OCI-LY7 (cell line): Measurements from ENCODE around the gene RBKS. TPM values are rescaled to one million over a fixed set of nuclear protein-coding genes. Genes with fewer than 3 reads are reported as not detected.
A peak's percentile ranks its signal among the peaks of the same experiment; 100 is the strongest.

ENCODE experiments used
- BruUV-seq: library from RNA; stranded (reverse); fragments of 400-500 nt; replicated peaks from 2 replicates; lab custom pipeline; 2021; lab: Mats Ljungman, UMichigan
- CTCF ChIA-PET: fragments of 300-600 bp; sonication (Branson Sonifier 250); formaldehyde crosslinking; loops from one replicate; lab custom pipeline; 2022; ENCODE audit warnings: antibody characterized with exemption; ENCODE audit not compliant: unreplicated experiment; lab: Charles Lee
- POLR2A ChIA-PET: fragments of 300-600 bp; sonication (Branson Sonifier 250); formaldehyde crosslinking; loops from one replicate; lab custom pipeline; 2022; ENCODE audit warnings: antibody characterized with exemption; lab: Charles Lee
- DNase-seq: peaks from one replicate; pipeline ENCODE4 v3.0.0-alpha.2; 2015; ENCODE audit warnings: low spot score
- H2AFZ ChIP-seq: fragments of 200-600 bp; sonication (generic), shearing (Covaris generic); 2 replicates; pipeline ENCODE4 v1.6.1; 2014; ENCODE audit warnings: mild to moderate bottlenecking, antibody characterized with exemption, low read length, moderate library complexity
- H3K27ac ChIP-seq: fragments of 200-600 bp; sonication (generic); 2 replicates; pipeline ENCODE4 v1.5.1; 2014; ENCODE audit warnings: mixed run types, low read depth, mild to moderate bottlenecking, moderate library complexity, low read length, inconsistent platforms; ENCODE audit not compliant: poor library complexity, severe bottlenecking
- H3K36me3 ChIP-seq: fragments of 200-600 bp; sonication (generic); 2 replicates; pipeline ENCODE4 v1.6.1; 2014; ENCODE audit warnings: mild to moderate bottlenecking, antibody characterized with exemption, low read length, moderate library complexity, mixed read lengths; ENCODE audit not compliant: insufficient read depth
- H3K4me1 ChIP-seq: fragments of 200-600 bp; sonication (generic); 2 replicates; pipeline ENCODE4 v1.5.1; 2014; ENCODE audit warnings: mild to moderate bottlenecking, low read length; ENCODE audit not compliant: insufficient read depth, poor library complexity, severe bottlenecking
- H3K4me2 ChIP-seq: fragments of 200-600 bp; sonication (generic); 2 replicates; pipeline ENCODE4 v1.6.1; 2014; ENCODE audit warnings: mild to moderate bottlenecking, low read length
- H3K4me3 ChIP-seq: fragments of 200-600 bp; sonication (generic); 2 replicates; pipeline ENCODE4 v1.5.1; 2014; ENCODE audit warnings: mild to moderate bottlenecking, low read depth, low read length; ENCODE audit not compliant: poor library complexity, severe bottlenecking
- H3K79me2 ChIP-seq: fragments of 200-600 bp; sonication (generic); 2 replicates; pipeline ENCODE4 v1.6.1; 2016; ENCODE audit warnings: low read depth, mild to moderate bottlenecking, low read length, moderate library complexity, mixed read lengths; ENCODE audit not compliant: insufficient read depth
- H3K9me2 ChIP-seq: fragments of 200-600 bp; sonication (generic); 2 replicates; pipeline ENCODE4 v1.6.1; 2016; ENCODE audit warnings: mild to moderate bottlenecking, low read length, mixed read lengths; ENCODE audit not compliant: insufficient read depth
- H3K9me3 ChIP-seq: fragments of 200-600 bp; sonication (generic); 2 replicates; pipeline ENCODE4 v1.6.1; 2014; ENCODE audit warnings: mild to moderate bottlenecking, mixed run types, low read length, mixed read lengths
- H4K20me1 ChIP-seq: fragments of 200-600 bp; sonication (generic); 2 replicates; pipeline ENCODE4 v1.6.1; 2014; ENCODE audit warnings: mild to moderate bottlenecking, antibody characterized with exemption, low read length, moderate library complexity, mixed read lengths; ENCODE audit not compliant: insufficient read depth
- CTCF ChIP-seq: fragments of 200-600 bp; sonication (generic); conservative IDR thresholded peaks from 2 replicates; pipeline ENCODE4 v1.5.1; 2014; ENCODE audit warnings: mild to moderate bottlenecking, antibody characterized with exemption, low read length, moderate library complexity, mixed read lengths
- EZH2phosphoT487 ChIP-seq: fragments of 200-600 bp; sonication (generic); IDR thresholded peaks from 2 replicates; pipeline ENCODE4 v1.6.1; 2018; ENCODE audit warnings: low read depth, borderline replicate concordance, mild to moderate bottlenecking, mixed run types, antibody characterized with exemption, low read length, moderate library complexity, mixed read lengths
- intact Hi-C: fragments of 100-400 bp; cut with micrococcal nuclease; formaldehyde crosslinking; loops from one replicate; pipeline ENCODE4 v1.10.0; 2022; ENCODE audit not compliant: unreplicated experiment
- total RNA-seq, 2 experiments: library from RNA; depleted of rRNA in 1 of 2; stranded (reverse); fragments of >200 nt in 1 of 2; shearing (Covaris generic) in 1 of 2; gene quantifications; 2 replicates each; pipeline ENCODE4 v1.2.3, GENCODE V29; 2014 to 2022

Gene RBKS
- total RNA-seq, 2 experiments from 2014 or later, result 1.1 TPM

- no peaks in the 10 kb centered on the region for H3K9me2 ChIP-seq
- H3K27ac ChIP-seq, result no peak overlapping the region
- H3K79me2 ChIP-seq, result no peaks in the 10 kb centered on the region
- H3K36me3 ChIP-seq, result peaks cover 13% of the 10 kb centered on the region
- intact Hi-C loops, result loop anchor here (10.0 kb wide), 2 partner anchors 857 to 1863 kb away; partner anchors contain the start of genes PPP1CB and RAB10
- H4K20me1 ChIP-seq, result no peaks in the 10 kb centered on the region
- H3K4me3 ChIP-seq, result no peak overlapping the region
- no peak overlapping the region for H3K4me2 ChIP-seq
- no peak for TF ChIP-seq CTCF
- TF ChIP-seq EZH2phosphoT487, result no peak
- ChIA-PET POLR2A (no interaction called here), CTCF (no interaction called here)
- no peak for DNase-seq
- no TSS peak for BruUV-seq
- no peaks in the 10 kb centered on the region for H3K9me3 ChIP-seq
- H2AFZ ChIP-seq, result no peak overlapping the region
- H3K4me1 ChIP-seq, result peaks cover 5% of the 10 kb centered on the region
These were observed 7.5 kb upstream of the RBKS start for GRCh38 chr2:27897717-27898116.

GRCh38 chr2:27893006-27893405 is 2.8 kb upstream of the RBKS start:
- Histone ChIP-seq H3K4me2 (peak overlapping the region; percentile 16), H3K36me3 (peaks cover 10% of the 10 kb centered on the region), H2AFZ (no peak overlapping the region), H3K9me2 (no peaks in the 10 kb centered on the region), H3K4me3 (no peak overlapping the region), H3K27ac (no peak overlapping the region), H3K4me1 (peaks cover 31% of the 10 kb centered on the region), H3K79me2 (peaks cover 12% of the 10 kb centered on the region; the same call in 1 of the 2 replicates), H4K20me1 (no peaks in the 10 kb centered on the region), H3K9me3 (no peaks in the 10 kb centered on the region)
- intact Hi-C loops, result loop anchor here (5.0 to 10.0 kb wide), 3 partner anchors 121 to 1858 kb away; partner anchors contain the start of genes MRPL33, PPP1CB and RAB10
- TF ChIP-seq EZH2phosphoT487, result no peak
- no peak for TF ChIP-seq CTCF
- ChIA-PET POLR2A (interaction anchor here (0.6 to 1.0 kb wide), 3 partner anchors 17 to 519 kb away, joined by 3 to 4 read pairs (median 3); no protein-coding TSS in a partner anchor), CTCF (no interaction called here)
- no peak for DNase-seq
- BruUV-seq, result no TSS peak

- H3K27ac ChIP-seq, result no peak overlapping the region
- CTCF ChIA-PET, result no interaction called here
- H3K36me3 ChIP-seq, result peaks cover 5% of the 10 kb centered on the region
- H3K4me1 ChIP-seq, result peaks cover 36% of the 10 kb centered on the region
- H4K20me1 ChIP-seq, result no peaks in the 10 kb centered on the region
- TF ChIP-seq CTCF, result no peak
- TF ChIP-seq EZH2phosphoT487, result no peak
- intact Hi-C loops, result loop anchor here (2.0 to 10.0 kb wide), 4 partner anchors 119 to 1857 kb away; partner anchors contain the start of genes FOSL2, MRPL33, PPP1CB and RAB10
- DNase-seq, result no peak
- BruUV-seq, result no TSS peak
- POLR2A ChIA-PET, result no interaction called here
- peak overlapping the region; percentile 89 for H3K4me3 ChIP-seq
- H3K4me2 ChIP-seq, result peak overlapping the region; percentile 77
- peak overlapping the region; percentile 94; the same call in 1 of the 2 replicates for H2AFZ ChIP-seq
- no peaks in the 10 kb centered on the region for H3K9me3 ChIP-seq
- H3K9me2 ChIP-seq, result no peaks in the 10 kb centered on the region
- peaks cover 12% of the 10 kb centered on the region; the same call in 1 of the 2 replicates for H3K79me2 ChIP-seq
These were observed 1.5 kb upstream of the RBKS start for GRCh38 chr2:27891673-27892105.
